Gastroesophageal sphincter (tissue), 3 donors: Measurements from ENCODE around the gene TSEN15.

Experiments
- CTCF ChIP-seq, 4 experiments: fragments of 200-600 bp in 2 of 4; fragments of 450-650 bp in 2 of 4; sonication (generic) in 1 of 4; IDR thresholded peaks; one replicate each; pipeline ENCODE4 v1.5.1; 2017 to 2019; ENCODE audit warnings: antibody characterized with exemption in 4 of 4, mild to moderate bottlenecking in 2 of 4, moderate library complexity in 2 of 4
- POLR2A ChIP-seq, 2 donors: fragments of 450-650 bp; IDR thresholded peaks; one replicate each; pipeline ENCODE4 v1.6.1; 2017; ENCODE audit warnings: antibody characterized with exemption in 2 of 2, mild to moderate bottlenecking in 2 of 2, moderate library complexity in 1 of 2

GRCh38 chr1:184060316-184060715 is 8.8 kb downstream of the TSEN15 start:
- no peak for TF ChIP-seq POLR2A (IDR thresholded peaks at IDR 0.05)
- no peak for TF ChIP-seq CTCF (IDR thresholded peaks at IDR 0.05)
